HepG2 (cell line): ENCODE results near the gene ARMC8. TPM values are rescaled to one million over a fixed set of nuclear protein-coding genes. Genes with fewer than 3 reads are reported as not detected.
A peak's percentile ranks its signal among the peaks of the same experiment; 100 is the strongest.

Experiments
- ATAC-seq: fragments of 200-7000 bp; cut with Tn5 transposase; 3 replicates; pipeline ENCODE4 v1.9.1; 2020; ENCODE audit warnings: mild to moderate bottlenecking, moderate library complexity
- BruUV-seq: library from RNA; stranded (reverse); fragments of 400-500 nt; replicated peaks from 2 replicates; lab custom pipeline; 2021; lab: Mats Ljungman, UMichigan
- CTCF ChIA-PET: fragments of 300-600 bp; formaldehyde crosslinking; extraction: SDS; loops from one replicate; lab custom pipeline; 2021; ENCODE audit warnings: low total read pairs, inconsistent platforms, low intra/inter-chr PET ratio; lab: Yijun Ruan, JAX
- POLR2A ChIA-PET: fragments of 350-600 bp; sonication (Branson Sonifier 250); formaldehyde crosslinking; loops from one replicate; lab custom pipeline; 2020; ENCODE audit warnings: antibody characterized with exemption, inconsistent platforms; lab: Yijun Ruan, JAX
- DNase-seq: peaks from one replicate; pipeline ENCODE4 v3.0.0-alpha.2; 2015; ENCODE audit warnings: low spot score
- FAIRE-seq: peaks from 3 replicates; lab custom pipeline; 2011; peaks lifted over from hg19 to GRCh38; lab: Jason Lieb, UNC
- H2AFZ ChIP-seq: one replicate; pipeline ENCODE4 v1.6.1; 2011; ENCODE audit warnings: low read length, inconsistent platforms
- H3K27ac ChIP-seq: fragments of 300-600 bp; 3 replicates; pipeline ENCODE4 v1.8.0; 2011; ENCODE audit warnings: mixed run types, mild to moderate bottlenecking, mixed read lengths, low read length, inconsistent platforms; ENCODE audit not compliant: insufficient read depth; ENCODE audit errors: extremely low read length
- H3K27me3 ChIP-seq, 2 experiments: fragments of 200-600 bp in 1 of 2; 2 replicates in 1 of 2; 3 replicates in 1 of 2; pipeline versions ENCODE4 v1.6.0 to v1.8.0; 2011; ENCODE audit warnings: low read length in 2 of 2, mild to moderate bottlenecking in 2 of 2, moderate library complexity in 2 of 2, inconsistent platforms in 1 of 2; ENCODE audit not compliant: insufficient read depth in 2 of 2, control insufficient read depth in 1 of 2
- H3K36me3 ChIP-seq, 2 experiments: fragments of 200-600 bp in 1 of 2; replicated peaks in 1 of 2; 2 replicates in 1 of 2; 3 replicates in 1 of 2; pipeline versions ENCODE4 v1.5.1 to v1.8.0; 2011; ENCODE audit warnings: low read length in 2 of 2, inconsistent platforms in 1 of 2; ENCODE audit not compliant: insufficient read depth in 2 of 2, control insufficient read depth in 1 of 2
- H3K4me1 ChIP-seq: 2 replicates; pipeline ENCODE4 v1.5.1; 2012; ENCODE audit warnings: low read length, inconsistent platforms; ENCODE audit not compliant: insufficient read depth
- H3K4me2 ChIP-seq: 2 replicates; pipeline ENCODE4 v1.6.0; 2011; ENCODE audit warnings: low read depth, low read length, inconsistent platforms
- H3K4me3 ChIP-seq, 3 experiments: fragments of 200-600 bp in 1 of 3; sonication (generic), shearing (Covaris generic) in 1 of 3; replicated peaks in 1 of 3; 2 replicates each; pipeline ENCODE4 v1.5.1; 2011 to 2016; ENCODE audit warnings: low read length in 3 of 3, inconsistent platforms in 2 of 3, low read depth in 2 of 3, mild to moderate bottlenecking in 2 of 3, control low read depth in 1 of 3, mixed read lengths in 1 of 3; ENCODE audit not compliant: insufficient read depth in 1 of 3
- H3K79me2 ChIP-seq: one replicate; pipeline ENCODE4 v1.6.1; 2011; ENCODE audit warnings: low read length, inconsistent platforms; ENCODE audit not compliant: insufficient read depth
- H3K9ac ChIP-seq: 2 replicates; pipeline ENCODE4 v1.6.0; 2011; ENCODE audit warnings: mild to moderate bottlenecking, low read depth, low read length, inconsistent platforms; ENCODE audit not compliant: insufficient read depth
- H3K9me3 ChIP-seq: 2 replicates; pipeline ENCODE4 v1.5.1; 2012; ENCODE audit warnings: mild to moderate bottlenecking, low read length
- H4K20me1 ChIP-seq: 2 replicates; pipeline ENCODE4 v1.6.0; 2011; ENCODE audit warnings: inconsistent platforms, mild to moderate bottlenecking, low read length, moderate library complexity; ENCODE audit not compliant: insufficient read depth
- FOSL2 ChIP-seq: sonication (generic); formaldehyde crosslinking; IDR thresholded peaks from 2 replicates; pipeline ENCODE4 v1.4.0; 2020; ENCODE audit warnings: missing genetic modification reagents
- HMGXB4 ChIP-seq, 2 experiments: sonication (generic) in 1 of 2; formaldehyde crosslinking in 1 of 2; IDR thresholded peaks; 2 replicates each; pipeline versions ENCODE4 v1.4.0 to v1.6.1; 2018 to 2020; ENCODE audit warnings: missing genetic modification reagents in 2 of 2, borderline replicate concordance in 1 of 2, low read depth in 1 of 2, mild to moderate bottlenecking in 1 of 2, missing biosample characterization in 1 of 2
- MIER2 ChIP-seq: IDR thresholded peaks from 2 replicates; pipeline ENCODE4 v1.6.1; 2016; ENCODE audit warnings: missing biosample characterization, missing genetic modification reagents
- REST ChIP-seq, 2 experiments: IDR thresholded peaks; 2 replicates each; pipeline ENCODE4 v1.6.1; 2011 to 2012; ENCODE audit warnings: low read length in 2 of 2, borderline replicate concordance in 1 of 2, low read depth in 1 of 2, mild to moderate bottlenecking in 1 of 2, moderate library complexity in 1 of 2
- SAP130 ChIP-seq: IDR thresholded peaks from 2 replicates; pipeline ENCODE4 v1.6.1; 2016; ENCODE audit warnings: low read depth
- TFE3 ChIP-seq: IDR thresholded peaks from 2 replicates; pipeline ENCODE4 v1.6.1; 2016
- WIZ ChIP-seq: sonication (generic); formaldehyde crosslinking; IDR thresholded peaks from 2 replicates; pipeline ENCODE4 v1.5.1; 2020; ENCODE audit warnings: mild to moderate bottlenecking, missing genetic modification reagents
- ZNF556 ChIP-seq: sonication (generic); formaldehyde crosslinking; IDR thresholded peaks from 2 replicates; pipeline ENCODE4 v1.4.0; 2020; ENCODE audit warnings: mild to moderate bottlenecking, missing genetic modification reagents, borderline replicate concordance
- ZNF598 ChIP-seq: sonication (generic); formaldehyde crosslinking; IDR thresholded peaks from 2 replicates; pipeline ENCODE4 v1.5.1; 2020; ENCODE audit warnings: mild to moderate bottlenecking, missing genetic modification reagents, borderline replicate concordance
- WGBS: methylation state at CpG from one replicate; pipeline ENCODE4 v1.1.6; 2017; ENCODE audit warnings: low lambda C conversion rate; 5-methylcytosine and 5-hydroxymethylcytosine counted together
- in situ Hi-C: cut with HindIII; loops from 2 replicates; pipeline ENCODE4 v1.10.0; 2017; ENCODE audit warnings: low pct_unique_long_range_greater_than_20kb; ENCODE audit not compliant: extremely low pct_ligation_motif_present
- intact Hi-C: fragments of 100-400 bp; cut with micrococcal nuclease; formaldehyde crosslinking; loops from one replicate; pipeline ENCODE4 v1.10.0; 2022; ENCODE audit not compliant: unreplicated experiment
- polyA plus RNA-seq, 8 experiments: library from polyadenylated mRNA; depleted of rRNA in 3 of 8; stranded (reverse) in 7 of 8; unstranded in 1 of 8; fragments of >200 nt; fragmentation: Illumina TruSeq in 4 of 8; extraction: Trizol in 4 of 8; gene quantifications; 2 replicates each; pipeline versions ENCODE4 v1.2.1 to v1.2.3, GENCODE V29; 2011 to 2016; ENCODE audit warnings: low read depth in 4 of 8, missing spikeins in 1 of 8, mixed read lengths in 1 of 8; ENCODE audit not compliant: insufficient read depth in 1 of 8
- total RNA-seq, 5 experiments: library from RNA; depleted of rRNA; stranded (reverse); fragments of >200 nt; fragmentation: Illumina TruSeq; extraction: Trizol; gene quantifications; 2 replicates each; pipeline ENCODE4 v1.2.3, GENCODE V29; 2016; ENCODE audit warnings: low read depth in 1 of 5

Gene ARMC8
- total and polyA plus RNA-seq, 2 of the 13 experiments (the other 11 are each of a cell fraction or from before 2014, with no cell fraction given) = 38.9 to 55.3 TPM

- FAIRE-seq = no peak
These were observed 10.0 kb downstream of the ARMC8 start for GRCh38 chr3:138197058-138197457.

More at GRCh38 chr3:138197058-138197457, 10.0 kb downstream of the ARMC8 start:
- intact Hi-C loops (no loop called here), in situ Hi-C loops (no loop called here)
- no TSS peak for BruUV-seq
- Histone ChIP-seq H3K9me3 (no peaks in the 10 kb centered on the region), H3K36me3 (peaks cover 0 to 7% of the 10 kb centered on the region in 2 experiments; a peak in 1 of 5 replicates), H3K27me3 (no peaks in the 10 kb centered on the region), H3K4me3 (no peak overlapping the region), H3K4me2 (no peak overlapping the region), H3K27ac (no peak overlapping the region), H2AFZ (no peak overlapping the region), H3K4me1 (0 out of 2 replicates have a peak, but pooled peaks cover 8% of the 10 kb centered on the region), H4K20me1 (peaks cover 28% of the 10 kb centered on the region), H3K9ac (no peak overlapping the region), H3K79me2 (peaks cover 79% of the 10 kb centered on the region)
- peak; percentile 63 for TF ChIP-seq SAP130 (CRISPR knock-in tag)
- peak; percentile 96 for TF ChIP-seq MIER2 (CRISPR knock-in tag)
- no peak for TF ChIP-seq ZNF598 (CRISPR knock-in tag)
- TF ChIP-seq WIZ (CRISPR knock-in tag) = peak; percentile 68; the same call in 1 of the 2 replicates
- peak; percentile 73 to 96 for TF ChIP-seq REST (IDR thresholded peaks at IDR 0.05; ENCODE audit: borderline replicate concordance in 1 of 2, low read depth in 1 of 2, low read length in 2 of 2)
- TF ChIP-seq TFE3 = 0 out of 2 replicates have a peak, but pooled peaks have one; percentile 18
- no peak for TF ChIP-seq HMGXB4 (CRISPR knock-in tag; IDR thresholded peaks at IDR 0.05; ENCODE audit: borderline replicate concordance in 1 of 2, low read depth in 1 of 2)
- no peak for TF ChIP-seq ZNF556
- peak; percentile 17; the same call in 1 of the 2 replicates for TF ChIP-seq FOSL2 (CRISPR knock-in tag)
- ChIA-PET POLR2A (interaction anchor here (1.7 kb wide), 1 partner anchor 10 kb away, joined by 12 read pairs; the partner anchor contains the start of gene ARMC8), CTCF (no interaction called here)
- ATAC-seq = peak; percentile 74
- no peak for DNase-seq
- WGBS = 96% methylated on average over 5 of the region's 5 CpGs
